Tibial nerve (tissue), 4 donors: ENCODE measurements around the gene TEKT1.

Experiments
- EP300 ChIP-seq, 2 donors: sonication (generic); formaldehyde crosslinking; IDR thresholded peaks; one replicate each; pipeline ENCODE4 v1.6.1; 2017; ENCODE audit warnings: antibody characterized with exemption in 2 of 2, mild to moderate bottlenecking in 1 of 2
- POLR2A ChIP-seq, 2 donors: fragments of 450-650 bp; IDR thresholded peaks; one replicate each; pipeline ENCODE4 v1.6.1; 2017; ENCODE audit warnings: antibody characterized with exemption in 2 of 2, mild to moderate bottlenecking in 2 of 2, moderate library complexity in 2 of 2
- TF ChIP-seq, protein P1 (sequence below), 5 experiments: fragments of 200-600 bp in 3 of 5; fragments of 450-650 bp in 2 of 5; sonication (generic) in 3 of 5; IDR thresholded peaks; one replicate each; pipeline ENCODE4 v1.5.1; 2016 to 2019; ENCODE audit warnings: antibody characterized with exemption in 5 of 5, mild to moderate bottlenecking in 3 of 5, moderate library complexity in 2 of 5

DNA sequence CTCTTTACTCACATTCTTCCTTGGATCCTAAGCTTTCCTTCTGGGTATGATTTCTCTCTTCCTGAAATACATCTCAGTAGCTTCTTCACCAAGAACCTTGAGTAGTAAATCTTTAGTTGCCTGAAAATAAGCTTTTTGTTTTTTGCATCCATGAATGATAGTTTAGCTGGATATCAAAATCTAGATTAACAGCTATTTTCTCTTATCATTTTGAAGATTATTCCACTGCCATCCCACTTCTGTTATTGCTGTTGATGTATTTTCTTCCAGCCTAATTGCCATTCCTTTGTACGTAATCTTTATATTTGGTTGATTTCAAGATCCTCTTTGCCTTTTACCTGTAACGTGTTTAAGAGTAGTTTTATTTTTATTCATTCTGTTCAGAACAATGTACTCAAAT, 63.1 kb downstream of the TEKT1 start:
- TF ChIP-seq, protein P1, sequence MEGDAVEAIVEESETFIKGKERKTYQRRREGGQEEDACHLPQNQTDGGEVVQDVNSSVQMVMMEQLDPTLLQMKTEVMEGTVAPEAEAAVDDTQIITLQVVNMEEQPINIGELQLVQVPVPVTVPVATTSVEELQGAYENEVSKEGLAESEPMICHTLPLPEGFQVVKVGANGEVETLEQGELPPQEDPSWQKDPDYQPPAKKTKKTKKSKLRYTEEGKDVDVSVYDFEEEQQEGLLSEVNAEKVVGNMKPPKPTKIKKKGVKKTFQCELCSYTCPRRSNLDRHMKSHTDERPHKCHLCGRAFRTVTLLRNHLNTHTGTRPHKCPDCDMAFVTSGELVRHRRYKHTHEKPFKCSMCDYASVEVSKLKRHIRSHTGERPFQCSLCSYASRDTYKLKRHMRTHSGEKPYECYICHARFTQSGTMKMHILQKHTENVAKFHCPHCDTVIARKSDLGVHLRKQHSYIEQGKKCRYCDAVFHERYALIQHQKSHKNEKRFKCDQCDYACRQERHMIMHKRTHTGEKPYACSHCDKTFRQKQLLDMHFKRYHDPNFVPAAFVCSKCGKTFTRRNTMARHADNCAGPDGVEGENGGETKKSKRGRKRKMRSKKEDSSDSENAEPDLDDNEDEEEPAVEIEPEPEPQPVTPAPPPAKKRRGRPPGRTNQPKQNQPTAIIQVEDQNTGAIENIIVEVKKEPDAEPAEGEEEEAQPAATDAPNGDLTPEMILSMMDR (IDR thresholded peaks at IDR 0.05), result no peak
- TF ChIP-seq POLR2A (IDR thresholded peaks at IDR 0.05) (no peak), EP300 (IDR thresholded peaks at IDR 0.05) (no peak)
